Spleen (tissue), 11 donors: Measurements from ENCODE around the gene MAPKAP1. TPM values are rescaled to one million over a fixed set of nuclear protein-coding genes. Genes with fewer than 3 reads are reported as not detected.

Experiments used
- DNase-seq: peaks from one replicate; pipeline ENCODE4 v3.0.0-alpha.2; 2020
- H3K27ac ChIP-seq, 8 donors: fragments of 200-600 bp; sonication (generic) in 7 of 8; 1 replicate in 4 of 8; 2 replicates in 4 of 8; pipeline versions ENCODE4 v1.5.0 to v1.8.0; 2016 to 2021; ENCODE audit warnings: inconsistent platforms in 4 of 8, mild to moderate bottlenecking in 4 of 8, moderate library complexity in 1 of 8
- H3K27me3 ChIP-seq, 7 donors: fragments of 200-600 bp; sonication (generic) in 6 of 7; replicated peaks in 1 of 7; 1 replicate in 4 of 7; 2 replicates in 3 of 7; pipeline versions ENCODE4 v1.5.0 to v1.8.0; 2016 to 2021; ENCODE audit warnings: inconsistent platforms in 3 of 7, mild to moderate bottlenecking in 1 of 7
- H3K36me3 ChIP-seq, 6 donors: fragments of 200-600 bp; sonication (generic) in 5 of 6; 1 replicate in 4 of 6; 2 replicates in 2 of 6; pipeline versions ENCODE4 v1.5.0 to v1.8.0; 2016 to 2021; ENCODE audit warnings: inconsistent platforms in 2 of 6
- H3K4me1 ChIP-seq, 6 donors: fragments of 200-600 bp; sonication (generic) in 5 of 6; 1 replicate in 3 of 6; 2 replicates in 3 of 6; pipeline versions ENCODE4 v1.5.0 to v1.8.0; 2016 to 2021; ENCODE audit warnings: inconsistent platforms in 3 of 6
- H3K4me3 ChIP-seq, 8 donors: fragments of 200-600 bp; sonication (generic) in 7 of 8; 1 replicate in 4 of 8; 2 replicates in 4 of 8; pipeline versions ENCODE4 v1.5.0 to v1.8.0; 2016 to 2021; ENCODE audit warnings: inconsistent platforms in 4 of 8, mild to moderate bottlenecking in 4 of 8, moderate library complexity in 2 of 8
- H3K9me3 ChIP-seq, 8 donors: fragments of 200-600 bp; sonication (generic) in 7 of 8; 1 replicate in 4 of 8; 2 replicates in 4 of 8; pipeline versions ENCODE4 v1.5.0 to v1.8.0; 2016 to 2021; ENCODE audit warnings: inconsistent platforms in 4 of 8
- POLR2A ChIP-seq, 3 donors: fragments of 450-650 bp; IDR thresholded peaks; one replicate each; pipeline ENCODE4 v1.5.1; 2017; ENCODE audit warnings: antibody characterized with exemption in 3 of 3, mild to moderate bottlenecking in 1 of 3
- POLR2AphosphoS5 ChIP-seq, 3 donors: sonication (generic); formaldehyde crosslinking; IDR thresholded peaks; one replicate each; pipeline ENCODE4 v1.5.1; 2017; ENCODE audit warnings: antibody characterized with exemption in 3 of 3
- WGBS, 5 donors: extraction: QIAGEN DNeasy Blood & Tissue Kit in 3 of 5; methylation state at CpG; one replicate each; pipeline versions ENCODE4 v1.1.5 to v1.1.7; 2013 to 2018; 5-methylcytosine and 5-hydroxymethylcytosine counted together
- intact Hi-C: fragments of 100-400 bp; cut with DNase I; formaldehyde crosslinking; loops from one replicate; pipeline ENCODE4 v1.15.0; 2023; ENCODE audit warnings: low total_unique reads
- polyA plus RNA-seq, 3 donors: library from polyadenylated mRNA; stranded (reverse); fragments of 200-250 nt; gene quantifications; one replicate each; pipeline ENCODE4 v1.2.1, GENCODE V29; 2013
- total RNA-seq, 7 donors: library from RNA; depleted of rRNA in 3 of 7; stranded (reverse); fragments of >200 nt in 3 of 7; fragmentation: NEBNext Ultra II Directional in 4 of 7; extraction: Animal tissue kit (Norgen Biotek cat#: 25700) in 4 of 7; gene quantifications; one replicate each; pipeline versions ENCODE4 v1.1.0 to v1.2.1, GENCODE V29; 2016 to 2021
- TF ChIP-seq, protein P1 (sequence below), 11 experiments: fragments of 200-600 bp in 7 of 11; fragments of 450-650 bp in 4 of 11; sonication (generic) in 4 of 11; IDR thresholded peaks in 8 of 11; conservative IDR thresholded peaks in 3 of 11; 1 replicate in 7 of 11; 2 replicates in 4 of 11; pipeline versions ENCODE4 v1.4.0 to v1.8.0; 2016 to 2021; ENCODE audit warnings: antibody characterized with exemption in 11 of 11, inconsistent platforms in 4 of 11, mild to moderate bottlenecking in 1 of 11
- donor health status: healthy with polysubstance abuse.
- donor health status: DM: no; HTN: no; CAD: no; lungs with moderate emphysema.
- donor health status: DM: no; HTN: no; CAD: no.
- donor health status: Bipolar disorder and iron deficiency.
- donor health status: healthy.
- donor health status: DM: no; HTN: no; CAD: no.
- donor health status: DM: yes; HTN: yes; CAD: no.

Gene MAPKAP1
- total and polyA plus RNA-seq, 10 donors, result 37.2 to 77.2 (median 60.4) TPM

GRCh38 chr9:125655691-125656410, 51.2 kb downstream of the MAPKAP1 start:
- Histone ChIP-seq H3K27me3 (no peaks in the 10 kb centered on the region), H3K4me1 (peaks cover 1 to 34% (median 21%) of the 10 kb centered on the region in 6 donors), H3K27ac (no peak overlapping the region), H3K9me3 (no peaks in the 10 kb centered on the region), H3K36me3 (peaks cover 0 to 25% (median 1%) of the 10 kb centered on the region in 6 donors), H3K4me3 (no peak overlapping the region)
- intact Hi-C loops, result no loop called here
- no peak for DNase-seq
- TF ChIP-seq, protein P1, sequence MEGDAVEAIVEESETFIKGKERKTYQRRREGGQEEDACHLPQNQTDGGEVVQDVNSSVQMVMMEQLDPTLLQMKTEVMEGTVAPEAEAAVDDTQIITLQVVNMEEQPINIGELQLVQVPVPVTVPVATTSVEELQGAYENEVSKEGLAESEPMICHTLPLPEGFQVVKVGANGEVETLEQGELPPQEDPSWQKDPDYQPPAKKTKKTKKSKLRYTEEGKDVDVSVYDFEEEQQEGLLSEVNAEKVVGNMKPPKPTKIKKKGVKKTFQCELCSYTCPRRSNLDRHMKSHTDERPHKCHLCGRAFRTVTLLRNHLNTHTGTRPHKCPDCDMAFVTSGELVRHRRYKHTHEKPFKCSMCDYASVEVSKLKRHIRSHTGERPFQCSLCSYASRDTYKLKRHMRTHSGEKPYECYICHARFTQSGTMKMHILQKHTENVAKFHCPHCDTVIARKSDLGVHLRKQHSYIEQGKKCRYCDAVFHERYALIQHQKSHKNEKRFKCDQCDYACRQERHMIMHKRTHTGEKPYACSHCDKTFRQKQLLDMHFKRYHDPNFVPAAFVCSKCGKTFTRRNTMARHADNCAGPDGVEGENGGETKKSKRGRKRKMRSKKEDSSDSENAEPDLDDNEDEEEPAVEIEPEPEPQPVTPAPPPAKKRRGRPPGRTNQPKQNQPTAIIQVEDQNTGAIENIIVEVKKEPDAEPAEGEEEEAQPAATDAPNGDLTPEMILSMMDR (IDR thresholded peaks at IDR 0.05 in 8 of 11, conservative IDR thresholded peaks at IDR 0.05 in 3 of 11), result no peak
- TF ChIP-seq POLR2AphosphoS5 (IDR thresholded peaks at IDR 0.05), result no peak
- no peak for TF ChIP-seq POLR2A (IDR thresholded peaks at IDR 0.05)
- 90 to 95% (median 92%) methylated on average over 5 of the region's 5 CpGs for WGBS, 5 donors

DNA sequence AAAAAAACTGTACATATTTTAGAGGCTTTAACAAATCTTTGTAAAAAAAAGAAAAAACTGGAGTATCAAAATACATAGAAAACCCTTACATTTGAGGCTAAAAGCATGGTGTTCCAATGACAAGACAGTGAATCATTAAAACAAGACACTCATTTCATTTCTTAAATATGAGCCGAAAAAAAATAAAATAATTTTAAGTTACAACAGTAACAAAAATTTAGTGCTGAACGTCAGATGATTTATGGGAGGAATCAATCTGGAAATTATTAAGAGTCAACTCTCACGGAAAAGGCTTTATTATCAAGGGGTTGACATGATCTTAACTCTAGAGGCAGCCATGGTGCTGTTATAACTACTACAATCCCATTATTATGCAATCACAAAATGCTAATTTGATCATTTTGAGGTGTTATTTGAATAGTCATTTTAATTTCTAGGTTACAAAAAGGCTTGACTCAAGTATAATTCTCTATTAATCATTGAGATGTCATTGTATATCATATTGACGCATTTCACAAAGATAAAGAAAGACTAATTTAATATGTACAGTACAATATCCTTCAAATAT, 51.9 kb downstream of the MAPKAP1 start:
- TF ChIP-seq POLR2A (IDR thresholded peaks at IDR 0.05) (no peak), POLR2AphosphoS5 (IDR thresholded peaks at IDR 0.05) (no peak)
- TF ChIP-seq, protein P1 (IDR thresholded peaks at IDR 0.05 in 8 of 11, conservative IDR thresholded peaks at IDR 0.05 in 3 of 11), result no peak
- intact Hi-C loops, result no loop called here
- no peak overlapping the region for H3K4me3 ChIP-seq
- H3K27me3 ChIP-seq, result no peaks in the 10 kb centered on the region
- peaks cover 6 to 41% (median 28%) of the 10 kb centered on the region in 6 donors for H3K4me1 ChIP-seq
- whole genome bisulfite sequencing, 5 donors, result 94 to 98% (median 96%) methylated on average over 4 of the region's 4 CpGs
- no peaks in the 10 kb centered on the region for H3K9me3 ChIP-seq
- DNase-seq, result no peak
- H3K27ac ChIP-seq, result no peak overlapping the region
- peaks cover 0 to 25% (median 1%) of the 10 kb centered on the region in 6 donors for H3K36me3 ChIP-seq

DNA sequence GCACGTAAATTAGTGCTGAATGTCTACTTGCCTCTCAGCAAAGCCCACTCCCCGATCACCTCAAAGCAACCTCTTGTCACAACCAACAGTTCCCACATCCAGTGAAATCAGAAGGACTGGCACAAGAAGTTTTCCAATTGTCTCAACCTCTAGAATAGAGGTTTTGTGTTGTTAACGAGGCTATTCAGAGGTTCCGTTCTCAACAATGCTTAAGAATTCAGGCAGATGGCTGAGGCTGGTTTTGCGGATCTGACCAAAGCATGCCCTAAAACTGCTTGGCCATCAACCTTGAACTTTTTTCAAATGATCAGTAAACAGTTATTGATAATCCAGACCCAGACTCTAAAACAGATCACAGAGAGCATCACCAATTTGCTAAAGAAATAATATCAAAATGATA, 52.9 kb downstream of the MAPKAP1 start:
- no peak for TF ChIP-seq POLR2A (IDR thresholded peaks at IDR 0.05)
- no peak for TF ChIP-seq POLR2AphosphoS5 (IDR thresholded peaks at IDR 0.05)
- TF ChIP-seq, protein P1 (IDR thresholded peaks at IDR 0.05 in 8 of 11, conservative IDR thresholded peaks at IDR 0.05 in 3 of 11), result no peak
- intact Hi-C loops, result no loop called here
- no peaks in the 10 kb centered on the region for H3K27me3 ChIP-seq
- DNase-seq, result no peak
- WGBS, 5 donors, result 76 to 89% (median 78%) methylated on average over 5 of the region's 5 CpGs
- peaks cover 17 to 51% (median 38%) of the 10 kb centered on the region in 6 donors for H3K4me1 ChIP-seq
- H3K4me3 ChIP-seq, result no peak overlapping the region
- no peaks in the 10 kb centered on the region for H3K9me3 ChIP-seq
- no peak overlapping the region for H3K27ac ChIP-seq
- peaks cover 0 to 25% (median 1%) of the 10 kb centered on the region in 6 donors for H3K36me3 ChIP-seq

DNA sequence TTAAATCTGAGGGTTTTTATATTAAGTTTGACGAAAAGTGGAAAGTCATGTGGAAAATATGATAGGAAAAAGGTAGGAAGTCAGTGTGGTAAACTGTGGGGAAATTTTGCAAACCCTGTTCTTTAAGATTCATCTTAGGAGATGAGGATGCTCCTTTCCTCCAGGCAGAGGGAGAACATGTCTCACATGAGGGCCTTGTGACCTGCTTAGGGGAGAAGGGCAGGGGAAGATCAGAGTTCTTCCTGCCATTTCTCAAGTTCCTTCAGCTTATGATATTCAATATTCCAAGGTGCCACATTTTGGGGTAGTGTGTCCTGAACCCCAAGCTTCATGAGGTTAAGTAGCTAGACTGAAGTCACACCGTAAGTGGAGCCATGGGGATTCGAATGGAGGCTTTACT, 53.7 kb downstream of the MAPKAP1 start:
- H3K36me3 ChIP-seq, result peaks cover 0 to 25% (median 1%) of the 10 kb centered on the region in 6 donors
- no peak for DNase-seq
- peak overlapping the region in 2 of 8 donors; percentile 10 to 19 for H3K27ac ChIP-seq
- no peaks in the 10 kb centered on the region for H3K27me3 ChIP-seq
- peaks cover 17 to 59% (median 46%) of the 10 kb centered on the region in 6 donors for H3K4me1 ChIP-seq
- 84 to 98% (median 89%) methylated on average over 3 of the region's 3 CpGs for WGBS, 5 donors
- H3K4me3 ChIP-seq, result no peak overlapping the region
- intact Hi-C loops, result no loop called here
- no peaks in the 10 kb centered on the region for H3K9me3 ChIP-seq
- TF ChIP-seq POLR2A (IDR thresholded peaks at IDR 0.05) (no peak), POLR2AphosphoS5 (IDR thresholded peaks at IDR 0.05) (no peak)
- TF ChIP-seq, protein P1 (IDR thresholded peaks at IDR 0.05 in 8 of 11, conservative IDR thresholded peaks at IDR 0.05 in 3 of 11), result no peak
